ENCODE data around the gene CAMTA1.
"Not testable (repeated sequence)": the region's sequence is repeated elsewhere in the genome, so short reads cannot be mapped to it uniquely, and the experiment has no call there.

The CAMTA1 gene

GRCh38 chr1:7147581-7148282, 362.5 kb downstream of the CAMTA1 start:
- H3K9ac ChIP-seq (ENCODE audit: low read length in 2 of 2); H3K27me3 ChIP-seq (ENCODE audit: control insufficient read depth in 1 of 2, insufficient read depth in 2 of 2, low read length in 2 of 2); H3K9me3 ChIP-seq (ENCODE audit: control insufficient read depth in 2 of 2, low read length in 2 of 2); H3K27ac ChIP-seq (ENCODE audit: low read length); H3K36me3 ChIP-seq (ENCODE audit: control insufficient read depth in 2 of 2, insufficient read depth in 2 of 2, low read length in 2 of 2); H3K4me3 ChIP-seq (ENCODE audit: low read length in 2 of 2): not testable (repeated sequence)
- H3K4me1 ChIP-seq (ENCODE audit: control insufficient read depth, insufficient read depth, low read length) = peaks cover 10% of the 10 kb centered on the region

- no peak overlapping the region for H3K9ac ChIP-seq (ENCODE audit: low read length in 2 of 2)
- H3K36me3 ChIP-seq (ENCODE audit: control insufficient read depth in 2 of 2, insufficient read depth in 2 of 2, low read length in 2 of 2) = no peaks in the 10 kb centered on the region
- no peak overlapping the region for H3K4me3 ChIP-seq (ENCODE audit: low read length in 2 of 2)
- H3K4me1 ChIP-seq (ENCODE audit: control insufficient read depth, insufficient read depth, low read length) = peaks cover 10% of the 10 kb centered on the region
- H3K9me3 ChIP-seq (ENCODE audit: control insufficient read depth in 2 of 2, low read length in 2 of 2) = no peaks in the 10 kb centered on the region
- H3K27ac ChIP-seq (ENCODE audit: low read length) = no peak overlapping the region
- peaks cover 0 to 9% of the 10 kb centered on the region in 2 donors for H3K27me3 ChIP-seq (ENCODE audit: control insufficient read depth in 1 of 2, insufficient read depth in 2 of 2, low read length in 2 of 2)
Observed at GRCh38 chr1:7149080-7149838, 364.0 kb downstream of the CAMTA1 start.

DNA sequence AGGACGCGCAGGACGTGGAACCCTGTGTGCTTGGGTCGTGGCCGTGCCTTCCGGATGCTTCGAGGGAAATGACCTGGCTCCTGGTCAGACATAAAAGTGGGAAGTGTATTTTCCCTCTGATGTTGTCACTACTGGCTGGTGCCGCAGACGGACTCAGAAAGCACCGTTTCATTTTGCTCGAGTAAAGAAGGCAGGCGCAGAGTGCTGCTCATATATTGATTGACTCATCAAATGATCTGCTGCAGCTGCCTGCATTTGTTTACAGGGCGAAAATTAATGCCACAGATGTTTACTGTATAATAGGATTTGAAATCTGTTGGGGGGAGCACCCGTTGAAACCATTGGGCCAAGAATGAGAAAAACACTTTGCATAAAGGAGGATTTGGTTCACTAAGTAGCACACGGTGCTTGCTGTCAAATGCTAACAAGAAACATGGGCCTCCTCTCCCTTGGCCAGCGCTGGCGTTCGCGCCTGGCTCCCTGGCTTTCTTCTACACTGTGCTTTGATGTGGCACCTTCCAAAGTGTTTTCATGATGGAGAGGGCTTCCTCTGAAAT, 365.5 kb downstream of the CAMTA1 start:
- H3K27ac ChIP-seq (ENCODE audit: low read length) = no peak overlapping the region
- peaks cover 0 to 7% of the 10 kb centered on the region in 2 donors for H3K27me3 ChIP-seq (ENCODE audit: control insufficient read depth in 1 of 2, insufficient read depth in 2 of 2, low read length in 2 of 2)
- no peak overlapping the region for H3K4me3 ChIP-seq (ENCODE audit: low read length in 2 of 2)
- no peaks in the 10 kb centered on the region for H3K9me3 ChIP-seq (ENCODE audit: control insufficient read depth in 2 of 2, low read length in 2 of 2)
- H3K4me1 ChIP-seq (ENCODE audit: control insufficient read depth, insufficient read depth, low read length) = peaks cover 10% of the 10 kb centered on the region
- no peak overlapping the region for H3K9ac ChIP-seq (ENCODE audit: low read length in 2 of 2)
- no peaks in the 10 kb centered on the region for H3K36me3 ChIP-seq (ENCODE audit: control insufficient read depth in 2 of 2, insufficient read depth in 2 of 2, low read length in 2 of 2)

GRCh38 chr1:7151978-7152377, 366.7 kb downstream of the CAMTA1 start:
- Histone ChIP-seq H3K36me3 (ENCODE audit: control insufficient read depth in 2 of 2, insufficient read depth in 2 of 2, low read length in 2 of 2) (no peaks in the 10 kb centered on the region), H3K27ac (ENCODE audit: low read length) (no peak overlapping the region), H3K9me3 (ENCODE audit: control insufficient read depth in 2 of 2, low read length in 2 of 2) (no peaks in the 10 kb centered on the region), H3K4me1 (ENCODE audit: control insufficient read depth, insufficient read depth, low read length) (peaks cover 10% of the 10 kb centered on the region), H3K4me3 (ENCODE audit: low read length in 2 of 2) (no peak overlapping the region), H3K9ac (ENCODE audit: low read length in 2 of 2) (no peak overlapping the region), H3K27me3 (ENCODE audit: control insufficient read depth in 1 of 2, insufficient read depth in 2 of 2, low read length in 2 of 2) (peaks cover 0 to 7% of the 10 kb centered on the region in 2 donors)

DNA sequence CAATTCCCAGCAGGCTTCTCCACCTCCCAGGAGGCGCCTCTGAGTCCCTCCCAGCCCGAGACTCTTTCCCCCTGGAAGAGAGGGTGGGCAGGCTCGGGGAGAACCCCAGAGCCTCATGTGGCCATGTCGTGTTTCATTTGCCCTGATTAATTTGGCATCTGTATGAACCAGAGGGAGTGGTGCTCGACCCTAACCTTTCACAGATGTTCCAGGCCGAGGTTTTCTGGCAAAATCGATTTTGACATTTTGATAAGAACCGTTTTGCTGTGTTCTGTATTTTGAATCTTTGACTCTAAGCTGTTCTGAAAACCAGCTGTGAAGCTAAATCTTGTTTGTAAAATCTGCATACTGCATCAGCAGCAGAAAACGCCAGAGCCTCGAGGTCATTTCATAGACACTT, 367.4 kb downstream of the CAMTA1 start:
- Histone ChIP-seq H3K9ac (ENCODE audit: low read length in 2 of 2) (no peak overlapping the region), H3K4me3 (ENCODE audit: low read length in 2 of 2) (no peak overlapping the region), H3K27ac (ENCODE audit: low read length) (no peak overlapping the region), H3K9me3 (ENCODE audit: control insufficient read depth in 2 of 2, low read length in 2 of 2) (no peaks in the 10 kb centered on the region), H3K36me3 (ENCODE audit: control insufficient read depth in 2 of 2, insufficient read depth in 2 of 2, low read length in 2 of 2) (no peaks in the 10 kb centered on the region), H3K4me1 (ENCODE audit: control insufficient read depth, insufficient read depth, low read length) (peaks cover 10% of the 10 kb centered on the region), H3K27me3 (ENCODE audit: control insufficient read depth in 1 of 2, insufficient read depth in 2 of 2, low read length in 2 of 2) (peaks cover 0 to 7% of the 10 kb centered on the region in 2 donors)

- Histone ChIP-seq H3K9me3 (ENCODE audit: control insufficient read depth in 2 of 2, low read length in 2 of 2) (no peaks in the 10 kb centered on the region), H3K27me3 (ENCODE audit: control insufficient read depth in 1 of 2, insufficient read depth in 2 of 2, low read length in 2 of 2) (peaks cover 0 to 7% of the 10 kb centered on the region in 2 donors), H3K9ac (ENCODE audit: low read length in 2 of 2) (no peak overlapping the region), H3K4me3 (ENCODE audit: low read length in 2 of 2) (no peak overlapping the region), H3K36me3 (ENCODE audit: control insufficient read depth in 2 of 2, insufficient read depth in 2 of 2, low read length in 2 of 2) (no peaks in the 10 kb centered on the region), H3K27ac (ENCODE audit: low read length) (no peak overlapping the region), H3K4me1 (ENCODE audit: control insufficient read depth, insufficient read depth, low read length) (peaks cover 10% of the 10 kb centered on the region)
Observed at GRCh38 chr1:7153464-7153863, 368.2 kb downstream of the CAMTA1 start.

- H3K36me3 ChIP-seq (ENCODE audit: control insufficient read depth in 2 of 2, insufficient read depth in 2 of 2, low read length in 2 of 2) = no peaks in the 10 kb centered on the region
- no peak overlapping the region for H3K4me3 ChIP-seq (ENCODE audit: low read length in 2 of 2)
- H3K27ac ChIP-seq (ENCODE audit: low read length) = no peak overlapping the region
- H3K9me3 ChIP-seq (ENCODE audit: control insufficient read depth in 2 of 2, low read length in 2 of 2) = no peaks in the 10 kb centered on the region
- H3K27me3 ChIP-seq (ENCODE audit: control insufficient read depth in 1 of 2, insufficient read depth in 2 of 2, low read length in 2 of 2) = peaks cover 0 to 2% of the 10 kb centered on the region in 2 donors
- H3K9ac ChIP-seq (ENCODE audit: low read length in 2 of 2) = no peak overlapping the region
- no peaks in the 10 kb centered on the region for H3K4me1 ChIP-seq (ENCODE audit: control insufficient read depth, insufficient read depth, low read length)
Observed at GRCh38 chr1:7159116-7159781, 374.0 kb downstream of the CAMTA1 start.

DNA sequence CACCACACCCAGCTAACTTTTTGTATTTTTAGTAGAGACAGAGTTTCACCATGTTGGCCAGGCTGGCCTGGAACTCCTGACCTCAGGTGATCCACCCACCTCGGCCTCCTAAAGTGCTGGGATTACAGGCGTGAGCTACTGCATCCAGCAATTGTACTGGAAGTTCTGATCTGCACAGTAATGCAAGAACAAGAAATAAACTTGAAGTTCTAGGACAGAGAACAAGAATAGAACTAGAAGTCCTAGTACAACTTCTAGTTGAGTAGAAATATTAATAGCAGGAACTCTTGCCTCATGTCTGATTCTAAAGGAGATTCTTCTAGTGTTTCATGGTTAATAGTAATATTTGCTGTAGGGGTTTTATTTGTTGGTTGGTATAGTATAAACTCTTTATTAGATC, 383.3 kb downstream of the CAMTA1 start:
- not testable (repeated sequence) for H3K27me3 ChIP-seq (ENCODE audit: control insufficient read depth in 1 of 2, insufficient read depth in 2 of 2, low read length in 2 of 2); H3K4me3 ChIP-seq (ENCODE audit: low read length in 2 of 2); H3K27ac ChIP-seq (ENCODE audit: low read length); H3K4me1 ChIP-seq (ENCODE audit: control insufficient read depth, insufficient read depth, low read length); H3K9ac ChIP-seq (ENCODE audit: low read length in 2 of 2); H3K36me3 ChIP-seq (ENCODE audit: control insufficient read depth in 2 of 2, insufficient read depth in 2 of 2, low read length in 2 of 2); H3K9me3 ChIP-seq (ENCODE audit: control insufficient read depth in 2 of 2, low read length in 2 of 2)

- H3K27me3 ChIP-seq (ENCODE audit: control insufficient read depth in 1 of 2, insufficient read depth in 2 of 2, low read length in 2 of 2) = peaks cover 5 to 15% of the 10 kb centered on the region in 2 donors
- no peaks in the 10 kb centered on the region for H3K4me1 ChIP-seq (ENCODE audit: control insufficient read depth, insufficient read depth, low read length)
- H3K9ac ChIP-seq (ENCODE audit: low read length in 2 of 2) = no peak overlapping the region
- H3K9me3 ChIP-seq (ENCODE audit: control insufficient read depth in 2 of 2, low read length in 2 of 2) = no peaks in the 10 kb centered on the region
- H3K4me3 ChIP-seq (ENCODE audit: low read length in 2 of 2) = no peak overlapping the region
- H3K27ac ChIP-seq (ENCODE audit: low read length) = no peak overlapping the region
- H3K36me3 ChIP-seq (ENCODE audit: control insufficient read depth in 2 of 2, insufficient read depth in 2 of 2, low read length in 2 of 2) = no peaks in the 10 kb centered on the region
Observed at GRCh38 chr1:7171168-7171567, 385.9 kb downstream of the CAMTA1 start.

- Histone ChIP-seq H3K4me1 (ENCODE audit: control insufficient read depth, insufficient read depth, low read length) (no peaks in the 10 kb centered on the region), H3K9me3 (ENCODE audit: control insufficient read depth in 2 of 2, low read length in 2 of 2) (no peaks in the 10 kb centered on the region), H3K9ac (ENCODE audit: low read length in 2 of 2) (no peak overlapping the region), H3K27ac (ENCODE audit: low read length) (no peak overlapping the region), H3K4me3 (ENCODE audit: low read length in 2 of 2) (no peak overlapping the region), H3K27me3 (ENCODE audit: control insufficient read depth in 1 of 2, insufficient read depth in 2 of 2, low read length in 2 of 2) (peaks cover 5 to 18% of the 10 kb centered on the region in 2 donors), H3K36me3 (ENCODE audit: control insufficient read depth in 2 of 2, insufficient read depth in 2 of 2, low read length in 2 of 2) (no peaks in the 10 kb centered on the region)
Observed at GRCh38 chr1:7171574-7171973, 386.3 kb downstream of the CAMTA1 start.
